HFF-Myc (cell line): ENCODE measurements around the gene SMARCA4.

Experiments
- DNase-seq: peaks from one replicate; pipeline ENCODE4 v3.0.0-alpha.2; 2011; ENCODE audit warnings: low read depth; ENCODE audit errors: extremely low read depth
- H3K4me3 ChIP-seq: replicated peaks from 2 replicates; pipeline ENCODE4 v1.5.1; 2011; ENCODE audit warnings: low read depth, mild to moderate bottlenecking, control low read depth, low read length
- TF ChIP-seq, protein P1 (sequence below): IDR thresholded peaks from 2 replicates; pipeline ENCODE4 v1.5.1; 2012; ENCODE audit warnings: mild to moderate bottlenecking, low read depth, low read length, control low read depth; ENCODE audit errors: missing control alignments

The SMARCA4 gene

DNA sequence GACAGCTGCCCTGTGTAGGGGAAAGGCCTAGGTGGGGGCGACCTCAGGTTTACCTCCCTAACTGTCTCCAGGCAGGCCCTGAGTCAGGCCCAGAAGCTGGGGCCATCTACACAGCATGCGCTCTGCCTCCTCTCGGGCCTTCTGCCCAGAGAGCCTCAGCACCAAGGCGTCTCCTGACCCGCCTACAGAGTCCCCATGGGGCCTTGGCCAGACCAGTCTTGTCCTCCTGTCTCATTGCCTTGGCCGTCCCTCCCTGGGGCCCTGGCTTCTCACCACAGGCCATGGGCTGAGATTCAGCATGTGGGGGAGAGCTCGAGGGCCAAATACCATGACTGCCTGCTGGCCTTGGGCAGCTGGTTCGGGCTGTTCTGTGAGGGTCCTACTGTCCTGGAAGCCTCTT lies 59.0 kb downstream of the SMARCA4 start:
- DNase-seq, result no peak
- H3K4me3 ChIP-seq, result no peak overlapping the region
- TF ChIP-seq, protein P1, sequence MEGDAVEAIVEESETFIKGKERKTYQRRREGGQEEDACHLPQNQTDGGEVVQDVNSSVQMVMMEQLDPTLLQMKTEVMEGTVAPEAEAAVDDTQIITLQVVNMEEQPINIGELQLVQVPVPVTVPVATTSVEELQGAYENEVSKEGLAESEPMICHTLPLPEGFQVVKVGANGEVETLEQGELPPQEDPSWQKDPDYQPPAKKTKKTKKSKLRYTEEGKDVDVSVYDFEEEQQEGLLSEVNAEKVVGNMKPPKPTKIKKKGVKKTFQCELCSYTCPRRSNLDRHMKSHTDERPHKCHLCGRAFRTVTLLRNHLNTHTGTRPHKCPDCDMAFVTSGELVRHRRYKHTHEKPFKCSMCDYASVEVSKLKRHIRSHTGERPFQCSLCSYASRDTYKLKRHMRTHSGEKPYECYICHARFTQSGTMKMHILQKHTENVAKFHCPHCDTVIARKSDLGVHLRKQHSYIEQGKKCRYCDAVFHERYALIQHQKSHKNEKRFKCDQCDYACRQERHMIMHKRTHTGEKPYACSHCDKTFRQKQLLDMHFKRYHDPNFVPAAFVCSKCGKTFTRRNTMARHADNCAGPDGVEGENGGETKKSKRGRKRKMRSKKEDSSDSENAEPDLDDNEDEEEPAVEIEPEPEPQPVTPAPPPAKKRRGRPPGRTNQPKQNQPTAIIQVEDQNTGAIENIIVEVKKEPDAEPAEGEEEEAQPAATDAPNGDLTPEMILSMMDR, result no peak

DNA sequence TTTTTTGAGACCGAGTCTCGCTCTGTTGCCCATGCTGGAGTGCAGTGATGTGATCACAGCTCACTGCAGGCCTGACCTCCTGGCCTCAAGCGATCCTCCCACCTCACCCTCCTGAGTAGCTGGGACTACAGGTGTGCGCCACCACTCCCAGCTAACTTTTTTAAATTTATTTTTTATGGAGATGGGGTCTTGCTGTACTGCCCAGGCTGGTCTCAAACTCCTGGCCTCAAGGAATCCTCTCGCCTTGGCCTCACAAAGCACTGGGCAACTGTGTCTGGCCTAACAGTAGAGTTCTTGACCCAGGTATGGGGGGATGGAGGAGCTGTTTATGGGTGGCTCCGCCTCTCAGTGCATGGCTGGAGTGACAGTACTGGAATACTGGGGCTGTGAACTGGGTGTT lies 59.6 kb downstream of the SMARCA4 start:
- TF ChIP-seq, protein P1, result no peak
- DNase-seq, result no peak
- no peak overlapping the region for H3K4me3 ChIP-seq

DNA sequence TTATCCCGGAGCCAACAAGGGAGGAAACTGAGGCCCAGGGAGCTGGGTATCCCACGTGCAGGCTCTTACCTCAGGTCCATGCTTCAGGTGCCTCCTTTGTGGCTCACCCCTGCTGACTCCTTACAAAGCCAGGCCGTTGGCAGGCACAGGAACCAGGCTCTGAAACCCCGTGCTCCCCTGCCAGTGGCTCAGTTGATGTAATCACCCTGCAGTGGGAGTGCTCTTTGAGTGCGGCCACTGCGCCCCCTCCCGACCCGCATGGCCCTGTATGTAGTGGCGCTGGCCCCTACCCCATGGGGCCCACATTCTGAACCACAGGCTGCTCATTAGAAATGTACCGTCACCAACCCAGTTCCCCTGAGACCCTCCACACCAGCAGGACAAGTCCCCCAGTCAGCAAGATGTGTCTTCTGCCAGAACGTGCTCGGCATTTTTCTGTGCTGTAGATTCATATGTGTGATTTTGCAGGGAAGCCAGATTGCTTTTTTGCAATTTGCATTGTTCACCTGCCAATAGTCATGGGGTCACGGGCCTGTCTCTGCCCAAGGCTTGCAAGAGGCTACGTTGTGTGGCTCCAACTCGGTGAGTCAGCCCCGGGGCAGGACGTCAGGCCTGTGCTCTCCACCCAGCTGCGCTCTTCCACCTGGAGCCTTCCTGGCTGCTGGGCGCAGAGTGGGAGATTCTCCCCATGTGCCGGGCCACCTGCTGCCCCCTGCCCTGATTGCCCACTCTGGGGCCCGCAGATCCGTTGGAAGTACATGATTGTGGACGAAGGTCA lies 60.3 kb downstream of the SMARCA4 start:
- DNase-seq, result no peak
- no peak overlapping the region for H3K4me3 ChIP-seq
- TF ChIP-seq, protein P1, result no peak

DNA sequence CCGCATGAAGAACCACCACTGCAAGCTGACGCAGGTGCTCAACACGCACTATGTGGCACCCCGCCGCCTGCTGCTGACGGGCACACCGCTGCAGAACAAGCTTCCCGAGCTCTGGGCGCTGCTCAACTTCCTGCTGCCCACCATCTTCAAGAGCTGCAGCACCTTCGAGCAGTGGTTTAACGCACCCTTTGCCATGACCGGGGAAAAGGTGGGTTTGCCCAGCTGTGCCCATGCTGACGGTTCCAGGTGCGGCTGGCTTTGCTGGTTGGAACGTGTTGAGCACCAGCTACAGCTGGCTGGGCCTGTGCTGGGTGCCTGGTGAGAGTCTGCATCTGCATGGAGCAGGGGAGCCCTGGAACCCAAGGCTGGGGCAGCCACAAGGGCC lies 60.9 kb downstream of the SMARCA4 start:
- DNase-seq, result no peak
- TF ChIP-seq, protein P1, result no peak
- H3K4me3 ChIP-seq, result no peak overlapping the region

DNA sequence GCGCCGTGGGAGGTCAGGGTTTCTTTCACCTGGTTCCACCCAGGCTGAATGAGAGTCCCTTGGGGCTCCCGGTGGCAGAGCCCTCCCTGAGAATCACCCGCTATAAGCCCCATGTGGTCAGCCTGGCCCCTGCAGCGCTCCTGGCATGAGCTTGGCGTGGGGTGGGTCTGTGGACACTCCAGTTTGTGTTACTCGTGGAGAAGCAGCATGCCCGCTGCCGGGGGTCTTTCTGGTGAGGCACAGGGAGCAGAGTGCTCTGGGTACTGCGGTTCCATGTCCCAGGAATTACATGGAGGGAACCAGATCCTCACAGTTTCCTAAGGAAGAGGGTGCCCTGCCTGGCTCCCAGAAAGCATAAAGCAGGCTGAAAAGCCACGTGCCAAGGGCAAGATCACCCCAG lies 62.2 kb downstream of the SMARCA4 start:
- no peak for DNase-seq
- TF ChIP-seq, protein P1, result no peak
- no peak overlapping the region for H3K4me3 ChIP-seq

DNA sequence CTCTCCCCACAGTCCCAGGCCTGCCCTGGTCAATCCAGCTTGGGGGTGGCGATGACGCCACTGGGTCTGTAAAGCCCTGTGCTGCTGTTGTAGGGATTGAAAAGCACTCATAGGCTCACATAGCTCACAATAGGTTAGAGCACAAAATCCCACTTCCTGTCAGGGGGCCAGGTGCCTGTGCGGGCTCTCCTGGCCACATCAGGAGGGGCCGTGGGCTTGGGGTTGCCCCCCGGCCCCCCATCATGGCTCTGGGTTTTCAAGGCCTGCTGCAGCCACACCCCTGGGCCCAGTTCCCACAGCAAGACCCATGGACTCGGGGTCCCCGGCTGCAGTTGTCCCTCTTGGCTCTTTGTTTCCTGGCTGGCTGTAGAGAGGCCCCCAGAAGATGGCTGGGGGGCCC lies 62.9 kb downstream of the SMARCA4 start:
- no peak for DNase-seq
- H3K4me3 ChIP-seq, result no peak overlapping the region
- TF ChIP-seq, protein P1, result no peak

DNA sequence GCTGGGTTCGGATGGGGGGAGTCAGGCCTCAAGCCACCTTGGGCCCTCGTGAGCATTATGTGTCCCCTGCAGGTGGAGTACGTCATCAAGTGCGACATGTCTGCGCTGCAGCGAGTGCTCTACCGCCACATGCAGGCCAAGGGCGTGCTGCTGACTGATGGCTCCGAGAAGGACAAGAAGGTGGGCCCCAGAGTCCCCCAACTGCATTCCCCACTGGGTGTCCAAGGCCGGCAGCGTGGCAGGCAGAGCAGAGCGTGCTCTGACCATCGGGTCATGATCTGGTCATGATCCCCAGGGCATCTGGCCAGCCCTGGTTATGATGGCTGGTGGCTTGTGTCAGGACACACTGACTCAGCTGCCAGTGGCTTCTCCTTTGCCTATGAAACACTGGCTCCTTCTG lies 63.4 kb downstream of the SMARCA4 start:
- no peak for DNase-seq
- H3K4me3 ChIP-seq, result no peak overlapping the region
- TF ChIP-seq, protein P1, result no peak
